Gastroesophageal sphincter (tissue), 4 donors: Measurements from ENCODE around the gene DNAJC6. TPM values are rescaled to one million over a fixed set of nuclear protein-coding genes. Genes with fewer than 3 reads are reported as not detected.

Source experiments
- ATAC-seq: fragments of 150-250 bp; one replicate; pipeline ENCODE4 v1.9.1; 2016; ENCODE audit warnings: mild to moderate bottlenecking, moderate library complexity
- H3K27ac ChIP-seq, 4 donors: fragments of 200-600 bp; sonication (generic) in 3 of 4; 1 replicate in 3 of 4; 2 replicates in 1 of 4; pipeline ENCODE4 v1.5.1; 2016 to 2019
- H3K27me3 ChIP-seq: fragments of 200-600 bp; sonication (generic); one replicate; pipeline ENCODE4 v1.5.1; 2019
- H3K36me3 ChIP-seq, 2 donors: fragments of 200-600 bp; sonication (generic); one replicate each; pipeline ENCODE4 v1.5.1; 2019; ENCODE audit warnings: control low read depth in 1 of 2
- H3K4me1 ChIP-seq, 3 donors: fragments of 200-600 bp; sonication (generic); 1 replicate in 2 of 3; 2 replicates in 1 of 3; pipeline ENCODE4 v1.5.1; 2016 to 2019; ENCODE audit warnings: control low read depth in 2 of 3
- H3K4me3 ChIP-seq, 2 donors: fragments of 200-600 bp; sonication (generic); one replicate each; pipeline ENCODE4 v1.5.1; 2019; ENCODE audit warnings: mild to moderate bottlenecking in 1 of 2, moderate library complexity in 1 of 2
- H3K9me3 ChIP-seq, 3 donors: fragments of 200-600 bp; sonication (generic); one replicate each; pipeline ENCODE4 v1.5.1; 2017 to 2019; ENCODE audit warnings: control low read depth in 2 of 3
- EP300 ChIP-seq: sonication (generic); formaldehyde crosslinking; IDR thresholded peaks from one replicate; pipeline ENCODE4 v1.6.1; 2017; ENCODE audit warnings: antibody characterized with exemption, mild to moderate bottlenecking
- POLR2A ChIP-seq, 2 donors: fragments of 450-650 bp; IDR thresholded peaks; one replicate each; pipeline ENCODE4 v1.6.1; 2017; ENCODE audit warnings: antibody characterized with exemption in 2 of 2, mild to moderate bottlenecking in 2 of 2, moderate library complexity in 1 of 2
- POLR2AphosphoS5 ChIP-seq: sonication (generic); formaldehyde crosslinking; IDR thresholded peaks from one replicate; pipeline ENCODE4 v1.6.1; 2017; ENCODE audit warnings: antibody characterized with exemption
- WGBS, 2 donors: methylation state at CpG; one replicate each; pipeline ENCODE4 v1.1.5; 2018; ENCODE audit warnings: low coverage in 1 of 2; 5-methylcytosine and 5-hydroxymethylcytosine counted together
- total RNA-seq, 4 donors: library from RNA; depleted of rRNA; stranded (reverse); fragments of >200 nt; gene quantifications; one replicate each; pipeline ENCODE4 v1.1.0, GENCODE V29; 2016
- TF ChIP-seq, protein P1 (sequence below), 4 experiments: fragments of 200-600 bp in 2 of 4; fragments of 450-650 bp in 2 of 4; sonication (generic) in 1 of 4; IDR thresholded peaks; one replicate each; pipeline ENCODE4 v1.5.1; 2017 to 2019; ENCODE audit warnings: antibody characterized with exemption in 4 of 4, mild to moderate bottlenecking in 2 of 4, moderate library complexity in 2 of 4

DNAJC6 gene
- total RNA-seq, 4 donors from 2014 or later = 2.0 to 5.3 (median 3.2) TPM

DNA sequence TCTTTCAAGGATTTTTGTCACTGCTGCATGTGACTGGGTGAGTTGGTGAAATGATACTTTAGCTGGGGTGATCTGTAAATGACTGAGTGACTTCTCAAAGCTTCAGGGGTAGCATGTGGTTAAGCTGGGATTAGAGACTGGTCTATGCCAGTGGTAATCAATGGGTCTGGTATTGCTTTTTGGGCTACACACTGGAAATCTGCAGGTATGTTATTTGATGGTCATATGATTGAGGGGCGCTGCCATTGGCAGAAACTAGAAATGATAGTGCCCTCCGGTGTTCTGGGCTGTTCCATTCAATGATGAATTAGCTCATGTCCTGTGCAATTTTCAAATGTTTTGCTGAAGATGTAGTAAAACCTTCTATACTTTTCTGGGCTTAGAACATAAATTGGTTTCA, 39.7 kb upstream of the DNAJC6 start:
- Histone ChIP-seq H3K9me3 (no peaks in the 10 kb centered on the region), H3K36me3 (no peaks in the 10 kb centered on the region), H3K27ac (no peak overlapping the region), H3K4me1 (peaks cover 0 to 21% (median 0%) of the 10 kb centered on the region in 3 donors), H3K4me3 (no peak overlapping the region), H3K27me3 (peaks cover 13% of the 10 kb centered on the region)
- TF ChIP-seq POLR2A (IDR thresholded peaks at IDR 0.05) (no peak), EP300 (no peak), POLR2AphosphoS5 (no peak)
- TF ChIP-seq, protein P1, sequence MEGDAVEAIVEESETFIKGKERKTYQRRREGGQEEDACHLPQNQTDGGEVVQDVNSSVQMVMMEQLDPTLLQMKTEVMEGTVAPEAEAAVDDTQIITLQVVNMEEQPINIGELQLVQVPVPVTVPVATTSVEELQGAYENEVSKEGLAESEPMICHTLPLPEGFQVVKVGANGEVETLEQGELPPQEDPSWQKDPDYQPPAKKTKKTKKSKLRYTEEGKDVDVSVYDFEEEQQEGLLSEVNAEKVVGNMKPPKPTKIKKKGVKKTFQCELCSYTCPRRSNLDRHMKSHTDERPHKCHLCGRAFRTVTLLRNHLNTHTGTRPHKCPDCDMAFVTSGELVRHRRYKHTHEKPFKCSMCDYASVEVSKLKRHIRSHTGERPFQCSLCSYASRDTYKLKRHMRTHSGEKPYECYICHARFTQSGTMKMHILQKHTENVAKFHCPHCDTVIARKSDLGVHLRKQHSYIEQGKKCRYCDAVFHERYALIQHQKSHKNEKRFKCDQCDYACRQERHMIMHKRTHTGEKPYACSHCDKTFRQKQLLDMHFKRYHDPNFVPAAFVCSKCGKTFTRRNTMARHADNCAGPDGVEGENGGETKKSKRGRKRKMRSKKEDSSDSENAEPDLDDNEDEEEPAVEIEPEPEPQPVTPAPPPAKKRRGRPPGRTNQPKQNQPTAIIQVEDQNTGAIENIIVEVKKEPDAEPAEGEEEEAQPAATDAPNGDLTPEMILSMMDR (IDR thresholded peaks at IDR 0.05) = no peak
- ATAC-seq = no peak
- 57 to 75% methylated on average over 1 to 2 of the region's 2 CpGs for WGBS, 2 donors

- no peak overlapping the region for H3K4me3 ChIP-seq
- WGBS, 2 donors = 33 to 50% methylated on average over 1 of the region's 1 CpG
- H3K36me3 ChIP-seq = no peaks in the 10 kb centered on the region
- TF ChIP-seq, protein P1 (IDR thresholded peaks at IDR 0.05) = no peak
- TF ChIP-seq EP300 (no peak), POLR2A (IDR thresholded peaks at IDR 0.05) (no peak), POLR2AphosphoS5 (no peak)
- ATAC-seq = no peak
- H3K9me3 ChIP-seq = no peaks in the 10 kb centered on the region
- H3K4me1 ChIP-seq = no peaks in the 10 kb centered on the region
- no peak overlapping the region for H3K27ac ChIP-seq
- no peaks in the 10 kb centered on the region for H3K27me3 ChIP-seq
Measured at GRCh38 chr1:65276197-65276939, 33.0 kb upstream of the DNAJC6 start.

DNA sequence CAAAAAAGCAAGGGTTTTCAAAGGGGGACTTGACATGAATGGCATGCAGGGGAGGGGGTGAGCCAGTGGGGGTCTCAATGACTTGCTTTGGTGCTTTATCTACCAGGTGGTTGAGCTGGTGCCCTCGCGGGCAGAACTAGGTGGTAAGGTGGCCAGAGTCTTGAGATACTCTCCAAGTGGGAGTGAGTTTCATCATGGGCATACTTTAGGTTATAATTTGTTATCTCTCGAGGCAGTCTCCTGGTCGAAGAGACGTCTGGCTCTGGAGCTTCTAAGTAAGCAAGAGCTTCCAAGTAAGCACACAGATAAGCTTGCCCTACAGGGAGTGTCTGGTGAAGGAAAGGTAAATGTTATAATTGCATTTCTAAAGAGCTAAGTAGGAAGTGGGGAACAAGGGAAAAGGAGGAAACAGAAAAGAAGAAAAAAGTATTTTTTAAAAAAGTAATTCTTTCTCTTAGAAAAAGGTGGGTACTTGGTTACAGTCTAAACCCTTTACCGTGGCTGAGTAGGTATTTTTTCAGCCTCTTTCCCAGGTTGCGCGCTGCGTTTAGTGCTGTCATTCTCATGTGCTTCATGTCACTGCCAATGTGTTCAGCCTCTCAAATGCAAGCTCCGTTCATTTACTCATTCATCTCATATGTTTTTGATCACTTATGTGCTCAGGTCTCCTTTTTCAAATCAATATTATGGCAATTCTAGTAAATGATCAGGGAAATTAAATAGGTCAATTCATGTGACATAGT, 31.6 kb upstream of the DNAJC6 start:
- TF ChIP-seq EP300 (no peak), POLR2A (IDR thresholded peaks at IDR 0.05) (no peak)
- ATAC-seq = no peak
- Histone ChIP-seq H3K27me3 (no peaks in the 10 kb centered on the region), H3K36me3 (no peaks in the 10 kb centered on the region), H3K4me3 (no peak overlapping the region), H3K4me1 (no peaks in the 10 kb centered on the region), H3K27ac (no peak overlapping the region), H3K9me3 (no peaks in the 10 kb centered on the region)
- 62 to 66% methylated on average over 10 of the region's 10 CpGs for WGBS, 2 donors

GRCh38 chr1:65278376-65279069, 30.8 kb upstream of the DNAJC6 start:
- ATAC-seq = no peak
- 44 to 45% methylated on average over 5 of the region's 5 CpGs for WGBS, 2 donors
- H3K4me3 ChIP-seq = no peak overlapping the region

More at GRCh38 chr1:65278376-65279069, 30.8 kb upstream of the DNAJC6 start:
- no peaks in the 10 kb centered on the region for H3K9me3 ChIP-seq
- H3K27me3 ChIP-seq = no peaks in the 10 kb centered on the region
- H3K4me1 ChIP-seq = no peaks in the 10 kb centered on the region
- no peaks in the 10 kb centered on the region for H3K36me3 ChIP-seq
- no peak overlapping the region for H3K27ac ChIP-seq
- TF ChIP-seq, protein P1 (IDR thresholded peaks at IDR 0.05) = no peak
- TF ChIP-seq POLR2A (IDR thresholded peaks at IDR 0.05) (no peak), POLR2AphosphoS5 (no peak), EP300 (no peak)
